H7 (cell line): ENCODE data around the gene AHR. TPM values are rescaled to one million over a fixed set of nuclear protein-coding genes. Genes with fewer than 3 reads are reported as not detected.

ENCODE experiments used
- DNase-seq: peaks from one replicate; pipeline ENCODE4 v3.0.0; 2012
- H3K27me3 ChIP-seq: 2 replicates; pipeline ENCODE4 v1.6.0; 2011; ENCODE audit warnings: mild to moderate bottlenecking, low read length; ENCODE audit not compliant: control insufficient read depth, insufficient read depth
- H3K36me3 ChIP-seq: replicated peaks from 2 replicates; pipeline ENCODE4 v1.5.1; 2011; ENCODE audit warnings: low read length; ENCODE audit not compliant: control insufficient read depth, insufficient read depth
- H3K4me3 ChIP-seq: 2 replicates; pipeline ENCODE4 v1.5.1; 2011; ENCODE audit warnings: low read depth, mild to moderate bottlenecking, control low read depth, low read length, moderate library complexity; ENCODE audit not compliant: insufficient read depth
- total RNA-seq: library from RNA; depleted of rRNA; stranded (reverse); fragments of >200 nt; shearing (Covaris generic); gene quantifications from 2 replicates; pipeline ENCODE4 v1.2.3, GENCODE V29; 2014; rRNA removed

AHR gene
- 5.3 and 8.6 TPM in 2 replicates for total RNA-seq

DNA sequence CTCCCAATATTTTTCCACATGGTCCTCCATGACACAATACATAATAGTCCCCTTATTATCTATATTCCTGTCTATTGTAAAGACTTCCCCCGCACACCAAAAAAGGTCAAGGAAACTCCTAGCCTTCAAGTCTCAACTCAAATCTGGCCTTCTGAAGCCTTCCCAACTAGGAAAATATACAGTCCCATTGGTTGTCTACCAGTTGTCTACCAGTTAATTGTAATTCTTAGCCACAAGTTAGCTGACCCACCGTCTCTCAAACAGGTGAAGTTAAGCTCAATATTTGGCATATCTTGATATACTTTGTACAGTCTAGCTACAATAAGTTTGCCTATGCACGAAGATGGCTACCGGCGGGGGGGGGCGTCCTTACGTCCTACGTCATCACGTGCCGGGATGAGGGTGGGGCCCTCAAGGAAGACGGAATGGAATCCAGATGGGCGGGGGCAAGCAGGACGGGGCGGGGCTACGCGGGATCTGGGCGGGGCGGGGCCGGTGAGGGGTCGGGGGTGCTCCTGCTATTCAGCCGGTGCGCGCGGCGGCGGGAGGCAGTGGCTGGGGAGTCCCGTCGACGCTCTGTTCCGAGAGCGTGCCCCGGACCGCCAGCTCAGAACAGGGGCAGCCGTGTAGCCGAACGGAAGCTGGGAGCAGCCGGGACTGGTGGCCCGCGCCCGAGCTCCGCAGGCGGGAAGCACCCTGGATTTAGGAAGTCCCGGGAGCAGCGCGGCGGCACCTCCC is at the start of gene AHR:
AHR (plus strand) TSS at position 551 of the 738 bp plus-strand sequence. CDS start 613 bp downstream, outside the sequence.
- Histone ChIP-seq H3K27me3 (peaks cover 13% of the 10 kb centered on the region), H3K4me3 (peak within 1 kb of the TSS; percentile 73), H3K36me3 (no peaks in the 10 kb centered on the region)
- DNase-seq, result peak; percentile 92

DNA sequence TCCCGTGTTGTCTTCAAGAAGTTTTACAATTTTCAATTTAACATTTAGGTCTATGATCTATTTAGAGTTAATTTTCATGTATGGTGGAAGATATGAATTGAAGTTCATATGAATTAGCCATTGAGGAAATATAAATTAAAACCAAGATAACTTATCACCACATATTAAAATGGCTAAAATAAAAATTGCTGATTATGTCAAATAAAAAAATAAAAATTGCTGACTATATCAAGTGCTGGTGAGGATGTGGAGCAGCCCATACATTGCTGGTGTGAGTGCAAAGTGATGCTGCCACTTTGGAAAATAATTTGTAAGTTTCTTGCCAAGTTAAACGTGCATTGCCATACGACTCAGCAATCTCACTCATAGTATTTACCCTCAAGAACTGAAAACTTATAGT is 44.6 kb upstream of the AHR start:
- Histone ChIP-seq H3K27me3 (no peaks in the 10 kb centered on the region), H3K4me3 (no peak overlapping the region), H3K36me3 (no peaks in the 10 kb centered on the region)
- DNase-seq, result no peak

DNA sequence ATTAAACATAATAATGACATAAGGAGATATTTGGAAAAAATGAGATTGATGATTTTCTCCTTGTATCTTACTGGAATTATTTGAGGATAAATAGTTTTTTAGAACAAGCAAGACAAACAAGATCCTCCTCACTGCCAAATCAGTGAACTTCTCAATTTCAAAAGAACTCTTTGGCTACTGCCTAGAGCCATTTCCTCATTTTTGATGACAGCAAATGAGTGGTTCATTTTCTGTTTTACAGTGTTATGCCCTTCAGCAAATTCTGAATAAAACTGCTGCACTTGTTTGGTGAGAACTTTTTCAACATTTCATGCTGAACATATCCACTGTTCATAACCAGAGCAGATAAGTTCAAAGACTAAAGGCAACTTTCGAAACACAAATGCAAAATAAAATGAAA is 42.5 kb upstream of the AHR start:
- no peak for DNase-seq
- Histone ChIP-seq H3K27me3 (no peaks in the 10 kb centered on the region), H3K36me3 (no peaks in the 10 kb centered on the region), H3K4me3 (no peak overlapping the region)

DNA sequence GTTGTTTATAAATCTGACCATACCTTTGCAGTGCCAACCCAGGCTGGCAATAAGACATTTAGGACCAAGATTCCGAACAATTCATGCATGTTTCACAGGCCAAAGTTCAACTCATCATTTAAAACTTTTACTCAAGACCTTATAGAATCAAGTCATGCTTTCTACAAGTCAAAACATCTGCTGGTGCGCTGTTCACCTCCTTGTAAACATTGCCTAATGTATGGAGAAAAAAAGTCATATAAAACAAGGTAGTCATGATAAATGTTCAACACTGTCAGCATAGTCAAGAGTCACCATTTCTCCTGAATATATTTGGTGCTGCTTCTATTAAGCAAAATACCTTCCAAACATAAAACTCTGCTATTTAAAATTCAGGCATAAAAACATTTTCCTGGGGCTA is 42.1 kb upstream of the AHR start:
- H3K36me3 ChIP-seq, result no peaks in the 10 kb centered on the region
- H3K27me3 ChIP-seq, result no peaks in the 10 kb centered on the region
- no peak overlapping the region for H3K4me3 ChIP-seq
- no peak for DNase-seq

DNA sequence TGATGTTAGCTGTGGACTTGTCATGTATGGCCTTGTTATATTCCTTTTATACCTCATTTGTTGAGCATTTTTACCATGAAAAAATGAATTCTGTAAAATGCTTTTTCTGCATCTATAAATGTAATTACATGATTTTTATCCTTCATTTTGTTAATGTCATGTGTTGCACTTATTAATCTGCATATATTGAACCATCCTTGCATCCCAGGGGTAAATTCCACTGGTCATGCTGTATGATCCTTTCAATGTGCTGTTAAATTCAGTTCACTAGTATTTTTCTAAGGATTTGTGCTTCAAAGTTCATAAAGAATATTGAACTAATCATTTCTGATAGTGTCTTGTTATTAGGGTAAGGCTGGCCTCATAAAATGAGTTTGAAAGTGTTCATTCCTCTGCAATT is 31.9 kb upstream of the AHR start:
- Histone ChIP-seq H3K27me3 (no peaks in the 10 kb centered on the region), H3K36me3 (no peaks in the 10 kb centered on the region), H3K4me3 (no peak overlapping the region)
- DNase-seq, result no peak

DNA sequence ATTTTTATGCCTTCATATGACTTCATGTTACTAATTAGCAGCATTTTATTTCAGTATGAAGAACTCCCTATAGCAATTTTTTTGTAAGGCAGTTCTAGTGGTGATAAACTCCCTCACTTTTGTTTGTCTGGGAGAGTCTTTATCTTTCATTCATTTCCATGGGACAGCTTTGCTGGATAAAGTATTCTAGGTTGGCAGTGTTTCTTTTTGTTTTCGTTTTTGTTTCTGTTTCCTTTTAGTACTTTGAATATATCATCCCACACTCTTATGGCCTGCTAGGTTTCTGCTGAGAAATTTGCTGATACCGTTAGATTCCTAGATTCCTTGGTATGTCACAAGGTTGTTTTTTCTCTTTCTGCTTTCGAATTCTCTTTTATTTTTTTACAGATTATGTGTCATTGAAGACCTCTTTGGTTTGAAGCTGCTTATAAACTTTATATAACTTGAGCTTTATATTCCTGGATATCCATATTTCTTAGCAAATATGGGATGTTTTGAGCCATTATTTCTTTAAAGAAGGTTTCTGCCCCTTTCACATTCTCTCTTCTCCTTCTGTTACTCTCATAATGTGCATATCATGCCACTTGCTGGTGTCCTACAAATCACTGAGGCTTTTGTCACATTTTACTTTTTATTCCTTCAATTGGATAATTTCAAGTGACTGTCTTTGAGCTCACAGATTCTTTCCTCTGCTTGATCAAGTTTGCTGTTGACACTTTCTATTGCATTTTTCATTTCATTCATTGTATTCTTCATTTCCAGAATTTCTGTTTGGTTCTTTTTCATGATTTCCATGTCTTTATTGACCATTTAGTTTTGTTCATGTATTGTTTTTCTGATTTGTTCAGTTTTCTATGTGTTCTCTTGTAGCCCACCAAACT is 28.9 kb upstream of the AHR start:
- Histone ChIP-seq H3K4me3 (no peak overlapping the region), H3K36me3 (no peaks in the 10 kb centered on the region), H3K27me3 (no peaks in the 10 kb centered on the region)
- DNase-seq, result no peak

- Histone ChIP-seq H3K4me3 (no peak overlapping the region), H3K27me3 (no peaks in the 10 kb centered on the region)
Measured at GRCh38 chr7:17274551-17275245, 23.8 kb upstream of the AHR start.

GRCh38 chr7:17275749-17276671 is 22.4 kb upstream of the AHR start:
- Histone ChIP-seq H3K36me3 (no peaks in the 10 kb centered on the region), H3K27me3 (no peaks in the 10 kb centered on the region), H3K4me3 (no peak overlapping the region)
- no peak for DNase-seq

More at GRCh38 chr7:17274551-17275245, 23.8 kb upstream of the AHR start:
- H3K36me3 ChIP-seq, result no peaks in the 10 kb centered on the region
- DNase-seq, result no peak

- no peak overlapping the region for H3K4me3 ChIP-seq
- H3K36me3 ChIP-seq, result no peaks in the 10 kb centered on the region
- DNase-seq, result no peak
- H3K27me3 ChIP-seq, result no peaks in the 10 kb centered on the region
Measured at GRCh38 chr7:17279061-17279460, 19.4 kb upstream of the AHR start.

DNA sequence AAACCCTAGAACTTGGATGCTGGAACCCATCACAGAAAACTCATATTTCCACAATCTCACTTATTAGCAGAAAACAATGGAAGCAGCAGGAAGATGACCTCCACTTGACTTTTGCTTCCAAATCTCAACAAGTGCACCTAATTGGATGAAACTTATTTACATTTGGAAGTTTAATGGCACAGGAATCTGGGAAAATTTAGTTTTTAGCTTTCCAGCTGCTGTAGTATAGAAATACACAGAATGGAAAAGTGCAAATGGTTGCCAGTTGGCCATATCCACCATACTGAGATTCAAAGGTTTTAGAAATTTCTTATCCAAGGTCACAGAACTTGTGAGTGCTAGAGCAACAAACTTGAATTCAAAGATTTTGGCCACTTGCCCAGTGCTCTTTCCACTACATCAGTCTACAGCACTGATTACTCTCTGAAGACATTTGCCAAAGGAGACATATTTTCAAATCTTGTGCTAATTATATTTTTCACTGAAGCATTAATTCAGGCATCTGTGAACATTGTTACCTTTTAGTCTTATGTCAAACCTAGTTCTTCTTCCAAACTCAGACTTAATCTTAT is 9.3 kb upstream of the AHR start:
- Histone ChIP-seq H3K27me3 (no peaks in the 10 kb centered on the region), H3K36me3 (no peaks in the 10 kb centered on the region), H3K4me3 (no peak overlapping the region)
- no peak for DNase-seq

DNA sequence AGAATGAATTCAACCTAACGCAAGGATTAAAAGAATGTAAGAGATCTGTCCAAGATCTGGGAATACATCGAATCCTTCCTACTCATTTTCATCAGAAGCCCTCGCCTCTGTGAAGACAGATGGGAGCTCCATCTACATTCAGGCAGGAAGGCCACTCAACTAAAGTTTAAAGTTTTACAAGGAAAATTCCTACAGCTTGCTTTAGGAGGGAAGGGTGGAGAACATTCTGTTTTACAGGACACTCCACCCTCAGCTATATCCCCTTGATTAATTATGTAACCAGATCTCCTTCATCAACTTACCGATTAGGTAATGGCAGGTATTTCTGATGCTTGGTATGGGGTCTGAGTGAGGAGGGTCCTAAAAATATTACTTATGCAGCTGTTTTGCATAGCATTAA is 5.6 kb upstream of the AHR start:
- Histone ChIP-seq H3K4me3 (no peak overlapping the region), H3K27me3 (no peaks in the 10 kb centered on the region; the same call in none of the 2 replicates), H3K36me3 (no peaks in the 10 kb centered on the region)
- no peak for DNase-seq

- no peaks in the 10 kb centered on the region; the same call in none of the 2 replicates for H3K27me3 ChIP-seq
- no peak overlapping the region for H3K4me3 ChIP-seq
- no peaks in the 10 kb centered on the region for H3K36me3 ChIP-seq
- DNase-seq, result no peak
Measured at GRCh38 chr7:17293481-17293880, 5.0 kb upstream of the AHR start.

- Histone ChIP-seq H3K27me3 (peaks cover 13% of the 10 kb centered on the region), H3K4me3 (no peak overlapping the region), H3K36me3 (no peaks in the 10 kb centered on the region)
- DNase-seq, result no peak
Measured at GRCh38 chr7:17297243-17297642, 1.2 kb upstream of the AHR start.
